C4-2B (cell line): ENCODE data around the gene SLC25A12.

Experiments used
- H3K27ac ChIP-seq: fragments of 450-650 bp; 2 replicates; pipeline ENCODE4 v1.5.1; 2017
- ZFX ChIP-seq: fragments of 450-650 bp; IDR thresholded peaks from 2 replicates; pipeline ENCODE4 v1.6.1; 2017
- TF ChIP-seq, protein P1 (sequence below): fragments of 450-650 bp; conservative IDR thresholded peaks from 2 replicates; pipeline ENCODE4 v1.5.1; 2017; ENCODE audit warnings: mild to moderate bottlenecking

The SLC25A12 gene

DNA sequence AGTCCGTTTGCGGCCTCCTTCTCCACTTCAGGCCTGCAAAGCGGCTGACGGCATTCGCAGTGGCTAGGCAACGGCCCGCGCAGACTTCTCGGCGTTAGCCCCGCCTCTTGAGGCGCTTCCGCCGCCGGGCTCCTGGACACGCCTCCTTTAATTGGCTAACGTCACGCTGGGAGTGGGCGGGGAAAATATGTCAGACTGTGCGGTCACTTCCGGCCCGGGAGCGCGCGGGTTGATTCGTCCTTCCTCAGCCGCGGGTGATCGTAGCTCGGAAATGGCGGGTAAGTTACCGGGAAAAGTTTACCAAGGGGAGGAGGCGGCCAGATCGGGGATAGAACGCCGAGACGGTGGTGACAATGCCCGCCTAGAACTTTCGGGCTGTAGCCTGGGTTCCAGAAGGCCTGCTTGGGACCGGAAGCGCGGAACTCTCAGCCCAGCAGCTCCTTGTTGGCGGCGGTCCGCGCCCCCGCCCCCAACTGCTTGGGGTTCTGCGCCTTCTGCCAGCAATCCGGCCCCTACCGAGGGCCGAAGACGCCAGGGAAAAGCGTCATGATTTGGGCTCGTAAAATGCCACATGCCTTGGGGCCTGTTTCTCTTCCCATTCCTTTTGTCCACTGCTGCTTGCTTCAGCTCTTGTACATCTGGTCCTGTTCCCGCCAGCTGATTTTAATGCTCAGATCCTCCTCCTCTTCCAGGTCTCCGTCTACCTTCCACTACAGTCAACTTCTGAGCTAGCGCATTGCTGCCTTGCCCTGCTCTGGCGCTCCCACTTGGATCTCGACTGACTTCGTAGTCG, 28.4 kb upstream of the SLC25A12 start, which contains the start of gene HAT1:
Gene HAT1 (plus strand): TSS at position 232 of the 793 bp plus-strand sequence. CDS start 40 bp downstream, at position 272.
- H3K27ac ChIP-seq = peak within 1 kb of the TSS; percentile 92
- TF ChIP-seq ZFX = peak; percentile 79; the same call in 1 of the 2 replicates
- TF ChIP-seq, protein P1, sequence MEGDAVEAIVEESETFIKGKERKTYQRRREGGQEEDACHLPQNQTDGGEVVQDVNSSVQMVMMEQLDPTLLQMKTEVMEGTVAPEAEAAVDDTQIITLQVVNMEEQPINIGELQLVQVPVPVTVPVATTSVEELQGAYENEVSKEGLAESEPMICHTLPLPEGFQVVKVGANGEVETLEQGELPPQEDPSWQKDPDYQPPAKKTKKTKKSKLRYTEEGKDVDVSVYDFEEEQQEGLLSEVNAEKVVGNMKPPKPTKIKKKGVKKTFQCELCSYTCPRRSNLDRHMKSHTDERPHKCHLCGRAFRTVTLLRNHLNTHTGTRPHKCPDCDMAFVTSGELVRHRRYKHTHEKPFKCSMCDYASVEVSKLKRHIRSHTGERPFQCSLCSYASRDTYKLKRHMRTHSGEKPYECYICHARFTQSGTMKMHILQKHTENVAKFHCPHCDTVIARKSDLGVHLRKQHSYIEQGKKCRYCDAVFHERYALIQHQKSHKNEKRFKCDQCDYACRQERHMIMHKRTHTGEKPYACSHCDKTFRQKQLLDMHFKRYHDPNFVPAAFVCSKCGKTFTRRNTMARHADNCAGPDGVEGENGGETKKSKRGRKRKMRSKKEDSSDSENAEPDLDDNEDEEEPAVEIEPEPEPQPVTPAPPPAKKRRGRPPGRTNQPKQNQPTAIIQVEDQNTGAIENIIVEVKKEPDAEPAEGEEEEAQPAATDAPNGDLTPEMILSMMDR = no peak

DNA sequence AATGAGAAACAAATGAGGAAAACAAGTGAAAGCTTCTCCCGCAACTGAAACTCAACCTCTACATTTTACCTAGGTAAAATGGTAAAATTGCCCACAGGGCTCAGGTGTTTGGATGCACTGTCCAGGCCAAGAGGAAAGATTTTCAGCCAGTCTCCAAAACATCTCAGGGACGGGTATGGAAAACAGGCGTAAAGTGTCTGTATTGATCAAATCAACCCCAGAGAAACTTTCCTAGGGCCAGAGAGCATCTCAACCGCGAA, 27.9 kb upstream of the SLC25A12 start:
- TF ChIP-seq ZFX = no peak; the same call in 1 of the 2 replicates
- TF ChIP-seq, protein P1 = no peak
- H3K27ac ChIP-seq = peak overlapping the region; percentile 92

DNA sequence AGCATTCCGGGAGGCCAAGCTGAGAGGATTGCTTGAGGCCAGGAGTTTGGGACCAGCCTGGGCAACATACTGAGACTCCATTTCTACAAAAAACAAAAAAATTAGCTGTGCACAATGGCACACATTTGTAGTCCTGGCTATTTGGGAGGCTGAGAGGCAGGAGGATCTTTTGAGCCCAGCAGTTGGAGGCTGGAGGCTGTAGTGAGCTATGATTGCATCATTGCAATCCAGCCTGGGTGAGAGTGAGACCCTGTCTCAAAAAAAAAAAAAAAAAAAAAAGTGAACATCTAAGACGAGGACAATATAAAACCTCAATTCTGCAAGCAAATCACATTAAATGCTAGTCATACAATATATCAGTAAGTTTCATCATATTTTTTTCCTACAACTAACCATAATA, 25.4 kb upstream of the SLC25A12 start:
- no peak overlapping the region for H3K27ac ChIP-seq
- no peak for TF ChIP-seq ZFX

DNA sequence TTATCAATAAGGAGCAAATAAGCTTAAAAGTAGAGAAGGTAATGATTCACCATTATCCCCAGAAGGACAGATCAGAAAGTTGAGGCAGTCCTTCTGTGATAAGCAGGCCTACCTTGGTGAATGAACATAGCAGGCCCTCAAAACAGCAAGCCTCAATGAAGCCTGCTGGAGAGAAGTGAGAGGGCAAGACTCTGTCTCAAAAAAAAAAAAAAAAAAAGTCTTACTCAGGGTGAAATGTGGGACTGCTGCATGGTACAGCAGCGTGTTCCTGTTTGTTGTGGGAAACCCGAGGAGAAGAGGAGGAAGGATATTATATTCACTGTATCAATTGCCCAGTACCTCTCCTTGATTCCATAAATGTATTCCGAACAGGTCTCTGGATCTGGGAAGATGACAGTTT, 19.5 kb upstream of the SLC25A12 start:
- TF ChIP-seq, protein P1 = no peak
- no peak for TF ChIP-seq ZFX
- H3K27ac ChIP-seq = no peak overlapping the region

DNA sequence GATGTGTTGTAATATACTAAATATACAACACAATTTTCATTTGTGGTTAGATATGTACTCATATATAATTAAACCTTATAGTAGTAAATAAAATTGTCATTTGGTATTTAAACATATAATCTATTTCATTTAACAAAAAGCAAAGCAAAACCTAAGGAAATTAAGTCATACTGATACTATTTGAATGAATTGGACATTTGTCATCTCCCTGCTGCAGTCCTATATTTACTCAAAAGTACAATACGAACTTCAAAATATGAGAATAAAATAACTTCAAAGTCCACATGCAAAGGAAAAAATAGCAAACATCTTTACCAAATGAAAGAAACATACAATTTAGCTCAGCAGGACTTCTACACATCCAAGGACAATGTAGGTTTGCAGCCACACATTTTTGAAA, 16.4 kb upstream of the SLC25A12 start:
- H3K27ac ChIP-seq = no peak overlapping the region

DNA sequence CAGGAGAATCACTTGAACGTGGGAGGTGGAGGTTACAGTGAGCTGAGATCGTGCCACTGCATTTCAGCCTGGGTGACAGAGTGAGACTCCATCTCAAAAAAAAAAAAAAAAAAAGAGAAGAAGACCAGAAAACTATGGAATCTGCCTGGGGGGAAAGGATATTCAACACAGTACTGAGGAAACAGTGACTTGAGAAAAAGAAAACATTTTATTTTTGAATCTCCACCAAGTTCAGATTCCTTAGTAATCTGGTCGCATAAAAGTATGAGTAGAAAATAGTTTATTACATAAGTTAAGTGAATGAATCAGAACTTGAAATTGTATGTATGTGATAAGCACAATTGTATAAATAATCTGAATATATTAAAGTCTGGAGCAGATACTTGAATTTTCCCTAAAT, 15.2 kb upstream of the SLC25A12 start:
- TF ChIP-seq, protein P1 = no peak
- TF ChIP-seq ZFX = no peak
- H3K27ac ChIP-seq = no peak overlapping the region

More for the DNA sequence above, 16.4 kb upstream of the SLC25A12 start:
- no peak for TF ChIP-seq ZFX
- TF ChIP-seq, protein P1 = no peak

DNA sequence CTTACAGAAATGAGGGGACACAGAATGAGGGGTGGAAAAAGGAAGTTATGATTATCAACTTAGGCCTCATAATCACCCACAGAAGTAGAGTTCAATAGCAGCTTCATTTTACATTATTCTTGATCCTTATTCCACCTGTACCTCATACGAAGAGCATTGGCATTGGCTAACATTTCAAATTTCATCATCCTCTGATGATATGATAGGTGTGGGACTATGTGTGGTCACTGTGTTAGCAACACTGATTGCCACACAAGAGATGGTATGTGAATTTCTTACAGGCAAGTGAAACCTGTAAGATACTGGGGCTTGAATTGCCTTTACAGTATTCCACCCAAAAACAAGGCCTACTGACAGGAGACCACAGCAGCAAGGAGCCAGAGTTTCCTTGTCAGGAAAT, 14.2 kb upstream of the SLC25A12 start:
- no peak overlapping the region for H3K27ac ChIP-seq
- no peak for TF ChIP-seq ZFX
- TF ChIP-seq, protein P1 = no peak
